GM15510 (cell line): ENCODE data around the gene RPL35.

Experiments
- POLR2A ChIP-seq: IDR thresholded peaks from 3 replicates; pipeline ENCODE4 v1.6.1; 2011; ENCODE audit warnings: borderline replicate concordance; ENCODE audit not compliant: insufficient read length; ENCODE audit errors: extremely low read depth

Gene RPL35

DNA sequence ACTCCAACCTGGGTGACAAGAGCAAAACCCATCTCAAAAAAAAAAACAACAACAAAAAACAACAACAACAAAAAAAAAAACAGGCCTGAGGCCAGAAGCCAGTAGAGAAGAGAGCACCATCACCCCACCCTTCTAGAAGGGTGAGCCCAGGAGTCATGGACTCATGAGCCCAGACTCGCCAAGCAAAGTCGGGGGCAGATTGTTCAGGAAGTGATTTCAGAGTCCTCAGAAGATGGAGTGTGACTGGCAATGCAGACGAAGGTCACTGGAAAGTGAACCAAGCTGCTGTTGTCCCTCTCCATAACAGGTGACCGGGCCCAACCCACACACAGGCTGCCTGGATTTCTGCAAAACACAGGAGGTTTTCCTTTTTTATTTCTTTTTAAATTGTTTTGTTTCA is 17.5 kb downstream of the RPL35 start:
- TF ChIP-seq POLR2A, result no peak

DNA sequence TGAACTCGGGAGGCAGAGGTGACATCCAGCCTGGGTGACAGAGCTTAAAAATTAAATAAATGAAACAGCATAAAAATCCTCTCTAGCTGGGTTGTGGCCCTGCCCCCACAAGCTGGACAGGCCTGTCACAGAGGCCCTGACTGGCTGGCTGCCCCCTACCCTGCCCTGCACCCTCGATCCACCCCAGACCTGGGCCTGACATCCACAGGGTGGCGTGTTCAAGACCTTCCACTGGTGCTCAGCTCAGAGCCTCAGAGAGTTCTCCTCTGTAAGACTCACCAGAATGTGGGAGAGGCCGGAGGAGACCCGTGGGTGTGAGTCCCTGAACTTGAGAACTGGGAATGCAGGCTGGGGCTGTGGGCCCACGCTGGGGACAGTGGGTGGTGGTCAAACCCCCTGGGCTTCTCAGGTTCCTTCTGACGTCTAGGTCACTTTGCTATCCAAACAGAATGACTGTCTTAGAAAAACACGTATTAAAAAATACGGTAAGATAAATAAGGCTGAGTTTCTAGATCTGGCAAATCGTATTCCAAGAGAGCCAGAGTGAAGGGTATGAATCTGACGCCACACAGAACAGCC is 18.2 kb downstream of the RPL35 start:
- no peak for TF ChIP-seq POLR2A

DNA sequence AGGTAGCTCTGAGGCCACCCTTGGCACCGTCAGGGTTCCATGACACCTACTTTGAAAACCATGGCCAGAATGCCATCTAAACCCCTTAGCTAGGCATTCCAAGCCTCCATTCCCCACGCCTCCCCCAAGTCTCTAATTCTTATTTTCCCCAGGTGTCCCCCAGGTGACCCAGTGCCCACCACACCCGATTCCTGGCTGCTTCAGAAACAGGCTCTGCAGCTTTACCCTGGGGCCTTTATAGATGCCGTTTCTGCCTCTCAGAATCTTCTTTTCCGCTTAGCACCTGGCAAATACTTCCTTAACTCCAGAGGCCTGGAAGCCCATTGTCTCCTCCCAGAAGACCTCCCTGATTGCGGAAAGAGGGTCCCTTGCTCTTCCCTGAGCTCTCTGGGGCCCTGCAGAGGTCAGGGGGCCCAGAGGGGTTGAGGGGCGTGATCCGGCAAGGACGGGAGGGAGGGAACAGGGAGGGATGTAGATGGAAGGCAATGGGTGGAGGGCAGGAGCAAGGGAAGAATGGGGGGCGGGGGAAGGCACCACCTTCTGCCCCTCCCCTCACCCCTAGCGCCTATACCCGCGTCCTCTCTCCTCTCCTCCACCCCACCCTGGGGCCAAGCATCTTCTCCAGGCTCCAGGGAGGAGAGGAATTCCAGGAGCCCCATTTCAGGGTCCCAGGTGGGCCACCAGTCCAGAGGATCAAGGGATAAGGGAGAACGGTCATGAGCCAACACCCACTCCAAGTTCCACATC is 20.5 kb downstream of the RPL35 start:
- no peak for TF ChIP-seq POLR2A

DNA sequence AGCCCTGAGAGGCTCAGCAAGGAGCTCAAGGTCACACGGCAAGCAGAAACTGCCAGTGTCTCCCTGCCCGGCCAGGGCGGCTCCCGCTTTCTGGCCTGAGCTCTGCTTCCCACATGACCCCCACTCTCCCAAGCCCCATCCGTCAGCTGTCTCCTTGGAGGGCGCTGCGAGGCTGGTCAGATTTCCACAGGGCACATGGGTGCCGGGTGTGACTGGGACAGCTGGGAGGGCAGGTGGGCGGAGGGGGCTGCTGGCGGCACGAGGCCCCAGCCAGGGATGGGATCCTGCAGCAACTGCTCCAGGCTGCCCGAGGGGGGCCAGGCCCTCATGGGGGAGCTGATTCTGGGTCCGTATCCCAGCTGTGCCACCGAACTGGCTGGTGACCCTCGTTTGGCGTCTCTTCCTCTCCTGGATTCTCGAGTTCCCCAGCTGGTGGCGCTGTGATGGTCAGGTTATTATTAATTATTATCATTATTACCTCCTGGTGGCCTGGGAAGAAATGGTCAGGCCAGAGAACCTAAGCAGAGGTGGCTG is 21.4 kb downstream of the RPL35 start:
- no peak for TF ChIP-seq POLR2A

DNA sequence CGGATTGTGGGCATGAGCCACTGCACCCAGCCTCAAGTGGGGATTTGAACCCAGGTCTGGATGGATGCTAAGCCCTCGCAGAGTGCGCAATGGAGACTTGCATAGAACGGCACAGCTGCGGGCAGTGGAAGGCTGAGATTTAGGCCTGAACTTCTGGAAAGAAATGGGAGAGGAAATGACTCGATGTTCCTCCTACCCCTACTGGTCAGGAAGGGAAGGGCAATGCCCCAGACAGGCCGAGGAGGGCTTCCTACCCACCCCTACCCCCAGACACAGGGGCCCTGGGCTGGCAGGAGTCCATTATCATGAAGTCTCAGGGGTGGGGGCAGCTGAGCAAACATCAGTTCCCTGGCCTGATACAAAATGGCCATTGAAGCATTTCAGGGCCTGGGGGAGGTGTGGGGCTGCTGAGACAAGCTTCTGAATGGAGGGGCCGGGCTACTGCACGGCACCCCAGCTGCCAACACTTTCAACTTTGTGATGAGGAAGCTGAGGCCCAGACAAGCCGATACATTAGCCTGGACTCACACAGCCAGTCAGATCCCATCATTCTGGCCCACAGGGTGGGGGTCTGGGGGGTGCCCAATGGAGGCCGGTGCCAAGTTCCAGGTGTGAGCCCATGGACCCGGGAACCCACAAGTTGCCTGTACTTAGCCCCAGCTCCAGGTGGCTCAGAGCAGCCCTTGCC is 22.0 kb downstream of the RPL35 start:
- no peak for TF ChIP-seq POLR2A

DNA sequence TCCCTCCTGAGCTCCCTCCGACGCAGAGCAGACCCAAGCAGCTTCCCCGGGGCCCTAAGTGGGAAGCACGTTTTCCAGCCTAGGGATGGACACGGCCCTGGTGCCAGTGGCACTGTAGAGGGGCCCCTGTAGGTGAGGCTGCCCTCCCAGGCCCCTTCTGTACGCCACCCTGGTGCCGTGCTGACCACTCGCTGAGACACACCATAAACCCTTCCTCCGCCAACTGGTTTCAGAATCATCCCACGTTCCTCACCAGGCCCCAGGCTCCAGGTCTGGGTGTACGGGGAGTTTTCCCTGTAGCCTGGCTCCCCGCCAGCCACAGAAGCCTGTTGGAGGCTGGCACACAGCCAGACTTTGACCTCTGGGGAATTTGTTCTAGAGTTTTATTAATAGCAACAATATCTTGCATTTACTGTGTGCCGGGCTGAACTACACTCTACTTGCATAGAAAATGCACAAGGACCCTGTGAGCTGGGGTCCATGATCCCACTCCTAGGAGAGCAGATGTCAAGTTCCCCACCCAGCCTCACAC is 26.7 kb downstream of the RPL35 start:
- TF ChIP-seq POLR2A, result no peak

DNA sequence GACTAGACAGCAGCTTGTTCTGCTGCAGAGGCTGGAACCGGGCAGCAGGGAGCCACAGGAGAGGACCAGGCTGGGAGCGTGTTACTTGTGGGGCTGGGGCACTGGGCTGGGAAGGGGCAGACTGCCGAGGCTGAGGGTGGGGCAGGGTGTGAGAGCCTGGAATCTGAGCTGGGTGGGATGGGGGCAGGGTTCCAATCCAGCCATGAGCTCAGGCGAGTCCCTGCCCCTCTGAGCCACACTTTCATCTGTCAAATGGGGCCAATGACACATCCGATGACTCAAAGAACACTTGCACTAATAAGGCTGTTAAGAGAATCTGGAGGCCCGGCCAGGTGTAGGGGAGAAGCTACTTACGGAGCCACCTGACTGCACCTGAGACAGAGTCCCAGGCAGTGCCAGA is 27.2 kb downstream of the RPL35 start:
- TF ChIP-seq POLR2A, result no peak

DNA sequence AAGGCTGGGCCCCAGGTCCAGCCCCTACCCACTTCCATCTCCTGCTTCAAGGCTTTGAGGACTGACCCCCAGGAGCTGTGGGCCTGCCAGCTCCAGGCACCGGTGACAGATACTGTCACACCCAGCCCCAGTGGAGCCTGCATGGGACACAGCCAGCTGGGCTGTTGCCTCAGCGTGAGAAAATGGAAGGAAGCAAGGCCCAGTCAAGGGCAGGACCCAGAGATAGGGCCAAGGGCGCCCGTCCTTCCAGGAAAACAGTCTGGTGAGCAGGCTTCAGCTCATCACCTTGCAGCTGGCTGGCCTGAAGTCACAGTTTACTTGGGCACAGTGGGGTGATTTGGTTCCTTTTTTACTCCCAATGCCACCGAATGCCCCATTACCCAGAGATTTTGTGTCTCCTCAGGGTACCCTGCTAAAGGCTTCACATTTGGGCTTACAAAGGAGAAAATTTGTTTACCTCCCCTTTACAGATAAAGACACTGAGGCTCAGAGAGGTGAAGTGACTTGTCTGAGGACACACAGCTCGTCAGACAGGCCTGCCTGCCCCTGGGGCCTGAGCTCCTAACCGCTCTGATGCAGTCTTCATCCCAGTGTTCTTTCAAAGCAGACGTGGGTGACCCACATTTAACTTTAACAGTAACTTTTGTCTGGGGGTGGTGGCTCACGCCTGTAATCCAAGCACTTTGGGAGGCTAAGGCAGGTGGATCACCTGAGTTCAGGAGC is 30.0 kb downstream of the RPL35 start:
- no peak for TF ChIP-seq POLR2A

DNA sequence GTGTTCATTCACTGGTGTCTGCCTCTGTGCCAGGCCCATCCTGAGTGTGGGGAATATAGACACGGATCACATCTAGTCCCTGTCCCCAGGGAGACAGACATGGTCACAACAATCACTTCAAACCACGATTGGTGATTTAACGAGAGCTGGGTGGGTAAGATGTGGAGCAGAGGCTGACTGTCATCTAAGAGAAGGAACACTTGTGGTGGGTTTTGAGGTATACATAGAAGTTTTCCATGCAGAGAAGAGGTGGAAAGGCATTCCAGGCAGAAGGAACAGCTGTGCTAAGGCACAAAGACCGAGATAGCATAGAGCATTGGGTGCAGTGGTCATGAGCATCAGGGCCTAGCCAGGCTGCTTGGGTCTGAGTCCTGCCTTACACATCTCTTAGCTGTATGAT is 31.2 kb downstream of the RPL35 start:
- no peak for TF ChIP-seq POLR2A

DNA sequence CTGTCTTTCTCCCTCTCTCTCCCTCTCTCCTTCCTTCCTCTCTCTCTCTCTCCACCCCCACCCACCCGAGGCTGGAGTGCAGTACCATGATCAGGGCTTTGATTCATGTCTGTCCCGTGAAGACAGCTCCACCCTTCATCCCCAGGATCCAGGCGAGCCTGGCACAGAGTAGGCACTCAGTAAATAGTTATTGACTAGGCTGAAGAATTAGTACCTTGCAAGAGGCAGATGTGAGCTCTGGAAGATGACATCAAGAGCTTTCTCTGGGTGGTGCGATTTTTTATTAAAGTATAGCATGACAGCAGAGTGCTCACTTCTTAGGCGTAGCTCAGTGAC is 32.5 kb downstream of the RPL35 start:
- no peak for TF ChIP-seq POLR2A

DNA sequence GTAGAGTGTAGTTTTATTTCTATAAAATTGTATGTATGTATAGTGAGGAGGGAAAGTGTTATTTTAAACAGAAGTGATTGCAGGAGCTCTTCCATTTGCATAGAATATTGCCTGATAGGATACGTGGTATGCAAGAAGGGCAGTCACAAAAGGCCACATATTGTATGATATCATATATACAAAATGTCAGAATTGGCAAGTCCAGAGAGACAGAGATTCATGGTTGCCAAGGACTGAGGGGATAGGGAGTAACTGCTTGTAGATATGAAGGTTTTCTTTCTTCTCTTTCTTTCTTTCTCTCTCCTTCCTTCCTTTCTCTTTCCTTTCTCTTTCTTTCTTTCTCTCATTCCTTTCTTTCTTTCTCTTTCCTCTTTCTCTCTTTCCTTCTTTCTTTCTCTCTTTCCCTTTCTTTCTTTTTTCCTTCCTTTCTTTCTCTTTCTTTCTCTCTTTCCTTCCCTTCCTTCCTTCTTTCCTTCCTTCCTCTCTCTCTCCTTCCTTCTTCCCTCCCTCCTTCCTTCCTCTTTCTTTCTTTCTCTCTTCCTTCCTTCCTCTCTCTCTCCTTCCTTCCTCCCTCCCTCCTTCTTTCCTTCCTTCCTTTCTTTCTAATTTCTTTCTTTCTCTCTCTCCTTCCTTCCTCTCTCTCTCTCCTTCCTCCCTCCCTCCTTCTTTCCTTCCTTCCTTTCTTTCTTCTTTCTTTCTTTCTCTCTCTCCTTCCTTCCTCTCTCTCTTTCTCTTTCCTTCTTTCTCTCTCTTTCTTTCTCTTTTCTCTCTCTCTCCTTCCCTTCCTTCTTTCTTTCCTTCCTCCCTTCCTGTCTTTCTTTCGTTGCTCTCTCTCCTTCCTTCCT is 33.0 kb downstream of the RPL35 start:
- no peak for TF ChIP-seq POLR2A

DNA sequence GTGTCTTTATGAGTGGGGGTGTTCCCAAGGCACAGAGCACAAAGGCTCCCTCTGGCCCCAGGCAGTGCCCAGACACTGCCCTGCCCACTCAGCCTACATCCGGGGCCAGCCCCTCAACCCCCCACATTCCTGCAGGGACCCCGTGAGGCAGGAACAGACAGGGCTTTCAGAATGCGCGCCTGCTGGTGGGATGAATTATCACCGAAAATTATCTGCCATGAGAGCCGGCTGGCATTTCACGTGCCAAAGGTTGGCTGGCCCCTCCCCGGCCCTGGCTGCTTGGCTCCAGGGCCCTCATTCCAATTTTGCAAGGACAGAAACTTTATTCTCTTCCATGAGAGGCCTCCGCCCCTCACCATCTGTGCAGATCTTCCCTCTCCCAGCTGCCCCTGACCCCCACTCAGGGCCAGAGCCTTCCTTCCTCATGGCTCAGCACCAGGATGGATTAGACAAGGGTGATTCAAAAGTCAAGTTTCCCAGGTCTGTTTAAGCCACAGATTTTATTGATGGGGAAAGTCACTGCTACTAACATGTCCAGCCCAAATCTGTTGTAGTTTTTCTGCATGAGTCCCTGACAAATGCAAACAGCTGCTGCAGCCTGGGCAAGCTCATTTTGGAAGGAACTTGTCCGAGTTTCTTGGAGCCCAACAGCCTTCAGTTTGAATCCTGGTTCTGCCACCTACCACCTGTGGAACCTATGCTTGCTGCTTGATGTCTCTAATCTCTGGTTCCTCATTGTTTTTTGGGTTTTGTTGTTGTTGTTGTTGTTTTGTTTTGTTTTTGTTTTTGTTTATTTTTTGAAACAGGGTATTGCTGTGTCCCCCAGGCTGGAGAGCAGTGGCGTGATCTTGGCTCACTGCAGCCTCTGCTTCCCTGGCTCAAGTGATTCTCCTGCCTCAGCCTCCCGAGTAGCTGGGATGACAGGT is 40.8 kb downstream of the RPL35 start:
- TF ChIP-seq POLR2A, result no peak
